Stimulated activated CD8-positive, alpha-beta memory T cell treated with anti-CD3 and anti-CD28 coated beads, Interleukin-2, amount 100 ng/mL, for 48 hours (primary cell): Measurements from ENCODE around the gene KDM4F.
"Not testable (repeated sequence)": the region's sequence is repeated elsewhere in the genome, so short reads cannot be mapped to it uniquely, and the experiment has no call there.

Experiments
- DNase-seq, 2 donors: peaks; one replicate each; pipeline ENCODE4 v3.0.0-alpha.2; 2020; ENCODE audit warnings: low read depth in 2 of 2

Gene KDM4F

GRCh38 chr11:95049122-95049521, at the start of gene KDM4F:
TSS of gene KDM4F (plus strand) at chr11:95049422.
- not testable (repeated sequence) for DNase-seq

- DNase-seq, result no peak
Observed at GRCh38 chr11:95003716-95004115, 45.5 kb upstream of the KDM4F start.

DNA sequence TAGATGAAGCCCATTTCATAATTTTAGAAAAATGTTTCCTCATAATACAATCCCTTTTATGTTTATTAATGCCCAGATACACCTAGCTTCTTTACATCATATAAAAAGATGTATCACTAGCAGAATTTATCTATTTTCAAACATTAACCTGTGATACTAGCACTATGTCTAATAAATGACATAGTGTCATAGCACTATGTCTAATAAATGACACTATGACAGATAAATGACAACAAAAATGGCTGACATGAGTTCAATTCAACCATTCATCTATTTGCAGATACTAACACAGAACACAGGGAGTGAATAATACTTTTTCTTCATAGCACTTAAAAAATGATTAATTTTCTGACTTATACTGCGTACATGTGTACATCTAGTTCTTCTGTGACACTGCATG, 43.6 kb upstream of the KDM4F start:
- DNase-seq, result no peak

GRCh38 chr11:95011376-95011775, 37.8 kb upstream of the KDM4F start:
- DNase-seq, result no peak

DNA sequence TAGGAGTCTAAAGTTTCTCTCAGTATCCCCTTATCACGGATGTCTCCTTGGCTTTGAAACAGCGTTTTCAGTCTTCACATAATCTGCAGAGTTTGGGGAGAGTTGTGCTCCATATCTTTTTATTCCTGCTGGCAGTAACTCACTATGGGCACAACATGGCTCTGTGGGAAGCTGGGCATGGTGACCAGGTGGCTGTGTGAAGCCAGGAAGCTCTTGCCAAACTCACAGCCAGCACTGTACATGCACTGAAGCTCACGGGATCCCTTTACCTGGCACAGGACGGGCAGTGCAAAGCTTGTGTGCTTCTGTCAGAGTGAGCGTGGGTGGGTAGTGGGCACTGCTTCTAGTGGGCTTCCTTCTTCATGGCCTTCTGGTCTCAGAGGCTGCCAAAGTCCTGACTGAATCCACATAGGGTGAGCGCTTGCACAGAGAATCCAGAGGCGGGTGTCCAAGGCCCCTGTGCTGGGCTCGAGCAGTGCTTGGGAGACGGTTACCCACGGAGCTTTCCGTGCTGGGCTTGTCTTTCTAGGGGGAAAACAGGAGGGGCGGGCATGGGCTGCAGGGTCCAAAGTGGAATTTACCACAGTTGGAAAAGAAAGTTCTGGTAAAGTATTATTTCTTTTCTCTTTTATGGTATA, 34.9 kb upstream of the KDM4F start:
- DNase-seq, result no peak

- no peak for DNase-seq
Observed at GRCh38 chr11:95016139-95016538, 33.1 kb upstream of the KDM4F start.

DNA sequence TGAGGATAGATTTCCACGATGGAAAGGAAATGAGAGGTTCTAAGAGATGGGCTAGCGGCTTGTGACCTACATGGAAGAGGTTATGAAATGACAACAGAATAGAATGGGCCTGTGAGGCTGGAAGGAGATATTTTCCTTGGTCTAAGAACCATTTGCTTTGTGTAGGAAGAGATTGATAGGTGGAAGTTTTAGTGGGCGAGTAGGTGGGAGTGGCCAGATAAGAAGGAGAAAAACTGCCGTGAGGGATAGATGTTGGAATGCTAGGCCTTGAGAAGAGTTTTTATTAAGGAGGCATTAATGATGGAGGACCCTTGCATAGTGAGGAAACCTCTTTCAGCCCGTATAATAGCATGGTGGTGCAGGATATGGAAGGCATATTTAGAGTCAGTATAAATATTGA, 27.8 kb upstream of the KDM4F start:
- DNase-seq, result not testable (repeated sequence)

DNA sequence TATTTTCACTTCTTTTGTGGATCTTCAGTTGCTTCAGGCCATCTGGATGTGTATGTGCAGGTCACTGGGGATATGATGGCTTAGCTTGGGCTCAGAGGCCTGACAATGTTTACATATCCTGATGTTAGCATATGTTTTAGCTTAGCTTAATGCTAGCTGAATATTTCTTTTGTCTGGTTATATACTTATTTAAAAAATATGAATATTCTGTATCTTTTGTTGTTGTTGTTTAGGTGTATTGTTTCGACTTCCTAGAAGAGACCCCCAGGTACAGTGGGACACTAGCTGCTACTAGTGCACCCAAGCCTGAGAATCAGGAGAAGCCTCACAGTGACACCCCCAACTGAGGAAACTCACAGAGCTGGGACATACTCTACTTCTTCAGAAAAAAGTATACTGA, 24.3 kb upstream of the KDM4F start, which contains the start of gene KDM4E:
KDM4E (plus strand) TSS at position 301 of the 400 bp plus-strand sequence. CDS start 300 bp downstream, outside the sequence.
- DNase-seq, result no peak

DNA sequence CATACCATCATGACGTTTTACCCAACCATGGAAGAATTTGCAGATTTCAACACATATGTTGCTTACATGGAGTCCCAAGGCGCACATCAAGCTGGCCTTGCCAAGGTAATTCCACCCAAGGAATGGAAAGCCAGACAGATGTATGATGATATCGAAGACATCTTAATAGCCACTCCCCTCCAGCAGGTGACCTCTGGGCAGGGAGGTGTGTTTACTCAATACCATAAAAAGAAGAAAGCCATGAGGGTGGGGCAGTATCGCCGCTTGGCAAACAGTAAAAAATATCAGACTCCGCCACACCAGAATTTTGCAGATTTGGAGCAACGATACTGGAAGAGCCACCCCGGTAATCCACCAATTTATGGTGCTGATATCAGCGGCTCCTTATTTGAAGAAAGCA, 23.6 kb upstream of the KDM4F start:
- DNase-seq, result not testable (repeated sequence)

GRCh38 chr11:95028357-95028756, 20.9 kb upstream of the KDM4F start:
- DNase-seq, result no peak

GRCh38 chr11:95033051-95033450, 16.2 kb upstream of the KDM4F start:
- no peak for DNase-seq

DNA sequence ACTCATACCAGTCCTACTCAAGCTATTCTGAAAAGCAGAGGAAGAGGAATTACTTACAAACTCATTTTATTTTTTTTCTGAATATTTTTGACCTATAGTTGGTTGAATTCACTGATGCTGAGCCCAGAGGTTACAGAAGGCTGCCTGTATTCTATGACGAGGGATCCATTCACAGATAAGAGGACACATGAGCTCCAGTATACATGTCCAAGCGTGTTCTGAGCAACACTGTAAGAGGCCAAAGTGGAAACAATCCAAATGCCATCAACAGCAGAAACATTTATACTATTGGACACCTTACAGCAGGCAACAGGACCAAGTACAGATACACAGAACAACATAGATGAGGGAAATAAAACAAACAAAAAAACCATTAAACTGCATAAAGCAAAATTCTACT, 13.9 kb upstream of the KDM4F start:
- DNase-seq, result no peak

- not testable (repeated sequence) for DNase-seq
Observed at GRCh38 chr11:95037356-95038035, 11.7 kb upstream of the KDM4F start.

DNA sequence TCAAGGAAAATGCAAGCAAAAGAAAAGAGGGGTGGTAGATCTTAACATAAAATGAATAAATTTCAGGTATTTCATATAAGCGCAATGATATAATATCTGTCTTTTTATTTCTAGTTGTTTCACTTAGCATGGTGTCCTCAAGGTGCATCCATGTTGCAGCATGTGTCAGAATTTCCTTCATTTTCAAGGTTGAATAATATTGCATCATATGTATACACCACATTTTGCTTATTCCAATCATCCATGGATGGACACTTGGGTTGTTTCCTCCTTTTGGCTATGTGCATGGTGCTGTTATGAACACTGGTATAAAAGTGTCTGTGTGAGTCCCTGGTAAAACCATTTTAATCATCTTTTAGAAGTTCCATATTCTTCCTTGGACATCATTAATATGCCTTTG, 7.0 kb upstream of the KDM4F start:
- DNase-seq, result no peak

DNA sequence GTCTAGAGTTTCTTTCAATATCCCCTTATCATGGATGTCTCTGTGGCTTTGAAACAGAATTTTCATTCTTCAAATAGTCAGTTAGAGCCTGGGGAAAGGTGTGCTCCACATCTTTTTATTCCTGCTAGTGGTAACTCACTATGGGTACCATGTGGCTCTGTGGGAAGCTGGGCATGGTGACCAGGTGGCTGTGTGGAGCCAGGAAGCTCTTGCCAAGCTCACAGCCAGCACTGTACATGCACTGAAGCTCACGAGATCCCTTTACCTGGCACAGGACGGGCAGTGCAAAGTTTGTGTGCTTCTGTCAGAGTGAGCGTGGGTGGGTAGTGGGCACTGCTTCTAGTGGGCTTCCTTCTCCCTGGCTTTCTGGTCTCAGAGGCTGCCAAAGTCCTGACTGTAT, 6.3 kb upstream of the KDM4F start:
- DNase-seq, result no peak

DNA sequence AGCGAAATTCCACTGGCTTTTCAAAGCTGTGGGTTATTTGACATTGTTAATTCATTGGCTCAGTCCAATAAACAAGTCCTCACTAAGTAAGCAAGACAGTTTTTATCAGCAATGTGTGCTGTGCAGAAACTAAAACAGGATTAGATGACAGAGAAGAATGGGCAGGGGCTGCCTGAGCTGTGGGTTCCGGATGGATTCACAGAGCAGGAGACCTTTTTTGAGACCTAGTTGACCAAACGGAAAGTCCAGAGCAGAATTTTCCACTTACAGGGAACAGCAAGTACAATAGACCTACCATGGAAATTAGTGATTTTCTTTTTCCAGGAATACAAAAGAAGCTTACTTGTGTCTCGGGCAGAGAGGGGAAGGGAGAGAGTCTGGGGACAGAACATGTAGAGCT, 5.2 kb upstream of the KDM4F start:
- no peak for DNase-seq

DNA sequence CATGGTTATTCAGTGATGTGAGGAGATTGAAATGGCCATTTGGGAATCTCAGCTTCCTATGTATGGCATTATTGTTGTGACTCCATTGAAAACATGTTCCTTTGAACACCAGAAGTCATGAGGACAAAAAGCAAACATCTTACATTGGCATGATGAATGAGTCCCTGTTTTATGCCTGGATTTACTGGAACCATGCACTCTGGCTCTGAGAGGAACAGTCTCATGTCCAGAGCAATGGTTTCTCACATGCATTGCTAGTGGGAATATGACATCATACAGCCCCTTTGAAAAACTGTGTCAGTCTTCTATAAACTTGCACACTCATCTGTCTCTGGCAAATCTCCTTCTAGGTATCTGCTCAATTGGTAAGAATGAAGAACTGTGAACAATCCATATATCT, 3.4 kb upstream of the KDM4F start:
- no peak for DNase-seq

GRCh38 chr11:95050595-95051202, 1.5 kb downstream of the KDM4F start:
- DNase-seq, result no peak

DNA sequence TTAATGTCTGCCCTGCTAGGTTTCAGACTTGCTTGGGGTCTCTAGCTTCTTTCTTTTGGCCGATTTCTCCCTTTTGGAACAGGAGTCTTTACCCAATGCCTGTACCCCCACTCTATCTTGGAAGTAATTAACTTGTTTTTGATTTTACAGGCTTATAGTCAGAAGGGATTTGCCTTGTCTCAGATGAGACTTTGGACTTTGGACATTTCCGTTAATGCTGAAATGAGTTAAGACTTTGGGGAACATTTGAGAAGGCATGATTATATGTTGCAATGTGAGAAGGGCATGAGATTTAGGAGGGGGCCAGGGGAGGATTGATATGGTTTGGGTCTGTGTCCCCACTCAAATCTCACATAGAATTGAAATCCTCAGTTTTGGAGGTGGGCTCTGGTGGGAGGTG, 5.1 kb downstream of the KDM4F start:
- no peak for DNase-seq

DNA sequence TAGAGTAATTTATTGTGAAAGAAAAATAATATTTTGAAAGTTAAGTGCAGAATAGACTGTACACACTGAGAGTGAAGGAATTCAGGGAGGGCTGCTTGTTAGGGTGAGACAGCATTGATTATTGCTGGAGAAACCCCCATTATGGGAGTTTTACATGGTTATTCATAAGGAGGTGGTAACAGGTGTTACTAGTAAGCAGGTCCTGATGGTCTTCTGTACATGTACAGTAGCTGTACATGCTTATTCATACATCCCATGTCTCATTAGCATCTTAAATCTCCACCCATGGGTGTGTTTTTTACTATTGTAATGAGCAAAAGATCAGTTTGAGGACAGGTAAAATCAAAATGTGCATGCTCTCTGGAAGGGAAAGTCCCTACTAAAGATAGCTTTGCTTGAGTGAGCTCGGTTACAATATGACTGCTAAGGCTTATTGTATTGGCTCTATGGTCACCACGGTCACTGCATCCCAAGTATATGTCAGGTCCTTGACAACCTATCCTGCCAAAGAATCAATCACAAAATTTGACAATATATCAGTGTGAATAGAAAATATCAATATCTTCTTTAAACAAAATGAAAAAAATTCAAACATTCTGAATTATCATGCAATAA, 6.2 kb downstream of the KDM4F start:
- DNase-seq, result no peak

GRCh38 chr11:95057959-95058358, 8.7 kb downstream of the KDM4F start:
- no peak for DNase-seq

DNA sequence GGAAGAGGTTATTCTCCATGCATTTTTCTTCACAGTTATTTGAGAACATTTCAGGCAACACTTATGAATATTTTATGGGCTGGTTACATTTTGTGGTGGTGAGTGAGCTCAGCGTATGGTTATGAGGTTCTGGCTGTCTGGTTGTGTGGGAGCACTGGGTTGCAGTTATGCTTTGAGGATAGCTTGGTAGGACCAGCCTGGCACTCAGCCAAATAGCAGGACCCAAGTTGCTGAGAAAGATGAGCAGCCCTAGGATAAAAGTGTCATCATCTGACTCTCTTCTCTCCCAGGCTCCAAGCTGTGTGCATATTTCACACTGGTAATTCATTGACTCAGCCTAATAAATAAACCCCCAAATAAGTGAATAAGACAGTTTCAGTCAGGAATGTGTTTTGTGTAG, 9.4 kb downstream of the KDM4F start:
- DNase-seq, result no peak

DNA sequence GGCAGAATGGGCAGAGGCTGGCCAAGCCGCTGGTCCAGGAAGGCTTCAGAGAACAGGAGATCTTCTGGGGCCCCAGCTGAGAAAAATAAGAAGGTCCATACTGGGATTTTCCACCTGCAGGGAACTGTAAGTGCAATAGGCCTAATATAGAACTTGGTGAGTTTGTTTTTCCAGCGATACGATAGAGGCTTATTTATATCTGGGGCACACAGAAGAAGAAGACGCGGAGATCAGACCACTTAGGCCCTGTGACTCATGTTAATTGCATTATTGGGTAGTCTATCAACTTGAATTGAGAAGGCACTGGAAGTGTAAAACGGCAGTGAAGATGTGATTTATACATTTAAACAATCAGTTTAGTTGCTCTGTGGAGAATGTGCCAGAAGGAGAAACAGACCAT, 9.8 kb downstream of the KDM4F start:
- no peak for DNase-seq
